Kidney epithelial cell (primary cell): Measurements from ENCODE around the gene MYH9. TPM values are rescaled to one million over a fixed set of nuclear protein-coding genes. Genes with fewer than 3 reads are reported as not detected.

Source experiments
- DNase-seq: peaks from one replicate; pipeline ENCODE4 v3.0.0-alpha.2; 2010; ENCODE audit warnings: low read depth
- H3K27me3 ChIP-seq: 2 replicates; pipeline ENCODE4 v1.6.0; 2011; ENCODE audit warnings: low read length; ENCODE audit not compliant: control insufficient read depth, insufficient read depth
- H3K36me3 ChIP-seq: 2 replicates; pipeline ENCODE4 v1.5.1; 2011; ENCODE audit warnings: low read length; ENCODE audit not compliant: control insufficient read depth, insufficient read depth
- H3K4me3 ChIP-seq: 2 replicates; pipeline ENCODE4 v1.5.1; 2011; ENCODE audit warnings: low read depth, mild to moderate bottlenecking, control low read depth, low read length
- total RNA-seq: library from RNA; depleted of rRNA; stranded (reverse); fragments of >200 nt; gene quantifications from 2 replicates; pipeline ENCODE4 v1.2.3, GENCODE V29; 2015
- TF ChIP-seq, protein P1 (sequence below): IDR thresholded peaks from 2 replicates; pipeline ENCODE4 v1.5.1; 2011; ENCODE audit warnings: mild to moderate bottlenecking, moderate library complexity, low read length, control low read depth, inconsistent platforms; ENCODE audit not compliant: insufficient read depth, poor library complexity, severe bottlenecking

MYH9 gene
- total RNA-seq, 1 donor from 2014 or later = 1,580 TPM

- no peak overlapping the region for H3K4me3 ChIP-seq
- TF ChIP-seq, protein P1, sequence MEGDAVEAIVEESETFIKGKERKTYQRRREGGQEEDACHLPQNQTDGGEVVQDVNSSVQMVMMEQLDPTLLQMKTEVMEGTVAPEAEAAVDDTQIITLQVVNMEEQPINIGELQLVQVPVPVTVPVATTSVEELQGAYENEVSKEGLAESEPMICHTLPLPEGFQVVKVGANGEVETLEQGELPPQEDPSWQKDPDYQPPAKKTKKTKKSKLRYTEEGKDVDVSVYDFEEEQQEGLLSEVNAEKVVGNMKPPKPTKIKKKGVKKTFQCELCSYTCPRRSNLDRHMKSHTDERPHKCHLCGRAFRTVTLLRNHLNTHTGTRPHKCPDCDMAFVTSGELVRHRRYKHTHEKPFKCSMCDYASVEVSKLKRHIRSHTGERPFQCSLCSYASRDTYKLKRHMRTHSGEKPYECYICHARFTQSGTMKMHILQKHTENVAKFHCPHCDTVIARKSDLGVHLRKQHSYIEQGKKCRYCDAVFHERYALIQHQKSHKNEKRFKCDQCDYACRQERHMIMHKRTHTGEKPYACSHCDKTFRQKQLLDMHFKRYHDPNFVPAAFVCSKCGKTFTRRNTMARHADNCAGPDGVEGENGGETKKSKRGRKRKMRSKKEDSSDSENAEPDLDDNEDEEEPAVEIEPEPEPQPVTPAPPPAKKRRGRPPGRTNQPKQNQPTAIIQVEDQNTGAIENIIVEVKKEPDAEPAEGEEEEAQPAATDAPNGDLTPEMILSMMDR = no peak
- no peaks in the 10 kb centered on the region for H3K36me3 ChIP-seq
- DNase-seq = no peak
- H3K27me3 ChIP-seq = no peaks in the 10 kb centered on the region
Measured at GRCh38 chr22:36234919-36235318, 152.8 kb downstream of the MYH9 start.

- no peaks in the 10 kb centered on the region for H3K36me3 ChIP-seq
- no peak for DNase-seq
- no peak overlapping the region for H3K4me3 ChIP-seq
- TF ChIP-seq, protein P1 = no peak
- H3K27me3 ChIP-seq = no peaks in the 10 kb centered on the region
Measured at GRCh38 chr22:36234213-36234612, 153.6 kb downstream of the MYH9 start.

DNA sequence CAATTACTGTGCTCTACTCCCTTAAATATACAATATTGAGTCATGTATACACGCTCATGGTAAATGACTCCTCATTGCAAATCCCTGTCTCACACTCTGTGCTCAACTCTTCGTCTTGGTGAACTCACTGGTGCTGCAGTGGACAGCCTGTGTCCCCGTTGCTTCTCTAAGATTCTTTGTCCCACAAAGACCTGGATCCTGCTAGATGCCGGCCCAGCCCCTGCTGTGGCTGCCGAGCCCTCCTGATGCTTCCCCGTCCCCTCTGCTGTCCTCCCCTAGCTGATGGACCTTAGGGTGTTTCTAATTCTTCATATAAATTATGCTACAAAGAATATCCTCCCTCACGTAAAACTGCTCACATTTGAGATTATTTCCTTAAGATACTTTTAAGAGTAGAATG lies 154.0 kb downstream of the MYH9 start:
- Histone ChIP-seq H3K4me3 (no peak overlapping the region), H3K27me3 (no peaks in the 10 kb centered on the region), H3K36me3 (no peaks in the 10 kb centered on the region)
- TF ChIP-seq, protein P1 = no peak
- no peak for DNase-seq

GRCh38 chr22:36232715-36233401 lies 154.9 kb downstream of the MYH9 start:
- Histone ChIP-seq H3K27me3 (no peaks in the 10 kb centered on the region), H3K4me3 (no peak overlapping the region), H3K36me3 (no peaks in the 10 kb centered on the region)
- TF ChIP-seq, protein P1 = no peak
- no peak for DNase-seq

Other genes starting within 250 kb of the MYH9 start
- gene APOL3, start 227.2 kb downstream of the MYH9 start, total RNA-seq = 4.4 and 19.2 TPM in 2 replicates
- gene APOL4, start 186.2 kb downstream of the MYH9 start, total RNA-seq = not detected in 2 replicates
- gene APOL2, start 148.4 kb downstream of the MYH9 start, total RNA-seq = 39.9 and 44.4 TPM in 2 replicates
- 1.8 and 2.3 TPM in 2 replicates for gene APOL1, start 134.8 kb downstream of the MYH9 start, total RNA-seq
- gene TXN2, start 93.7 kb upstream of the MYH9 start, total RNA-seq = 56.8 and 66.6 TPM in 2 replicates
- gene FOXRED2, start 119.1 kb upstream of the MYH9 start, total RNA-seq = 13.6 and 16.6 TPM in 2 replicates
- 551 and 619 TPM in 2 replicates for gene EIF3D, start 141.2 kb upstream of the MYH9 start, total RNA-seq